ENCODE data around the gene SYVN1. TPM values are rescaled to one million over a fixed set of nuclear protein-coding genes. Genes with fewer than 3 reads are reported as not detected.
A peak's percentile ranks its signal among the peaks of the same experiment; 100 is the strongest.

SYVN1 gene
- polyA plus RNA-seq, 1 of the 3 experiments (the other 2 are of a cell fraction): 31.9 TPM

GRCh38 chr11:65170058-65170534 is 35.8 kb upstream of the SYVN1 start, which contains the start of gene SPDYC:
TSS of gene SPDYC (plus strand) at chr11:65170233. CDS start at chr11:65171358, 1,125 bp downstream.
- Histone ChIP-seq H2AFZ (ENCODE audit: low read depth) (peak within 1 kb of the TSS; percentile 96; the same call in 1 of the 2 replicates), H3K27me3 (ENCODE audit: insufficient read depth) (no peaks in the 10 kb centered on the region), H3K4me1 (ENCODE audit: control insufficient read depth in 1 of 2, insufficient read depth in 2 of 2, low read depth in 1 of 2, low read length in 1 of 2) (no peaks in the 10 kb centered on the region; a peak in 1 of 4 replicates), H3K9me3 (no peaks in the 10 kb centered on the region), H4K20me1 (ENCODE audit: insufficient read depth) (no peaks in the 10 kb centered on the region), H3K36me3 (replicated peaks in 1 of 2; ENCODE audit: control insufficient read depth in 1 of 2, insufficient read depth in 2 of 2, low read length in 1 of 2) (no peaks in the 10 kb centered on the region), H3K9me2 (no peaks in the 10 kb centered on the region), H3K27ac (ENCODE audit: low read depth in 2 of 2, low read length in 1 of 2) (peak within 1 kb of the TSS in 1 of 2 experiments; percentile 3; a peak in 1 of 4 replicates), H3K79me2 (ENCODE audit: insufficient read depth) (no peaks in the 10 kb centered on the region), H3K4me3 (ENCODE audit: low read depth in 2 of 2, low read length in 1 of 2) (no peak within 1 kb of the TSS), H3K9ac (no peak within 1 kb of the TSS), H3F3A (replicated peaks; ENCODE audit: insufficient read depth) (peaks cover 2% of the 10 kb centered on the region), H3K4me2 (no peak within 1 kb of the TSS)
- TF ChIP-seq RXRA (IDR thresholded peaks at IDR 0.05; ENCODE audit: borderline replicate concordance, low read depth): no peak
- TF ChIP-seq RFX5 (IDR thresholded peaks at IDR 0.05; ENCODE audit: low read length): no peak
- TF ChIP-seq FOSL2 (IDR thresholded peaks at IDR 0.05; ENCODE audit: borderline replicate concordance, low read depth): no peak
- no peak for TF ChIP-seq ELF1 (IDR thresholded peaks at IDR 0.05)
- TF ChIP-seq TEAD4 (IDR thresholded peaks at IDR 0.05; ENCODE audit: borderline replicate concordance, insufficient read depth): no peak
- TF ChIP-seq REST (IDR thresholded peaks at IDR 0.05; ENCODE audit: low read depth, low read length): no peak
- no peak for TF ChIP-seq TAF1 (IDR thresholded peaks at IDR 0.05; ENCODE audit: borderline replicate concordance, low read depth, low read length)
- TF ChIP-seq PBX3 (IDR thresholded peaks at IDR 0.05): no peak
- no peak for TF ChIP-seq ZBTB33 (IDR thresholded peaks at IDR 0.05; ENCODE audit: borderline replicate concordance, low read depth)
- TF ChIP-seq YY1 (IDR thresholded peaks at IDR 0.05; ENCODE audit: low read depth): no peak
- TF ChIP-seq GABPA (IDR thresholded peaks at IDR 0.05; ENCODE audit: low read depth): no peak
- TF ChIP-seq FOXJ3 (CRISPR knock-in tag; IDR thresholded peaks at IDR 0.05): no peak
- TF ChIP-seq CTCF (IDR thresholded peaks at IDR 0.05): no peak
- TF ChIP-seq USF1 (IDR thresholded peaks at IDR 0.05; ENCODE audit: borderline replicate concordance, low read depth): no peak
- TF ChIP-seq USF2 (IDR thresholded peaks at IDR 0.05; ENCODE audit: borderline replicate concordance, low read depth, low read length): no peak
- TF ChIP-seq SIN3A (IDR thresholded peaks at IDR 0.05; ENCODE audit: borderline replicate concordance, low read depth, low read length): no peak
- no peak for TF ChIP-seq RAD21 (IDR thresholded peaks at IDR 0.05; ENCODE audit: low read length)
- no peak for TF ChIP-seq POLR2AphosphoS5 (IDR thresholded peaks at IDR 0.05; ENCODE audit: low read depth, low read length)
- no peak for TF ChIP-seq IRF3 (IDR thresholded peaks at IDR 0.05; ENCODE audit: low read depth, low read length)
- no peak for TF ChIP-seq EZH2phosphoT487 (IDR thresholded peaks at IDR 0.05; ENCODE audit: borderline replicate concordance, low read depth)
- 94% methylated on average over 18 of the region's 21 CpGs for WGBS (ENCODE audit: low lambda C conversion rate)
- DNase-seq: no peak
- POLR2A ChIA-PET: no interaction called here
- CTCF ChIA-PET: interaction anchor here (0.8 to 1.5 kb wide), 3 partner anchors 11 to 160 kb away, joined by 3 to 5 read pairs (median 3); partner anchors contain the start of gene TM7SF2
